Stimulated activated CD4-positive, alpha-beta T cell treated with anti-CD3 and anti-CD28 coated beads, Interleukin-1b, Interleukin-23, amount 100 ng/mL, for 1 hour (primary cell): ENCODE results near the gene TP53TG3D.
"Not testable (repeated sequence)": the region's sequence is repeated elsewhere in the genome, so short reads cannot be mapped to it uniquely, and the experiment has no call there.

Experiments used
- DNase-seq, 2 donors: peaks; one replicate each; pipeline ENCODE4 v3.0.0-alpha.2; 2020; ENCODE audit warnings: low read depth in 2 of 2

Gene TP53TG3D

GRCh38 chr16:32252986-32253385, at the start of gene TP53TG3D:
TSS of gene TP53TG3D (plus strand) at chr16:32253286. CDS start at chr16:32253354, 68 bp downstream.
- DNase-seq: not testable (repeated sequence)

- DNase-seq: peak in 1 of 2 donors; percentile 7
Measured at GRCh38 chr16:32253507-32253906, 421 bp downstream of the TP53TG3D start.

GRCh38 chr16:32261526-32261925, 8.4 kb downstream of the TP53TG3D start:
- DNase-seq: not testable (repeated sequence)

GRCh38 chr16:32263552-32263951, 10.5 kb downstream of the TP53TG3D start:
- DNase-seq: not testable (repeated sequence)

GRCh38 chr16:32281910-32282309, 28.8 kb downstream of the TP53TG3D start:
- DNase-seq: not testable (repeated sequence)

GRCh38 chr16:32283024-32283423, 29.9 kb downstream of the TP53TG3D start:
- not testable (repeated sequence) for DNase-seq

GRCh38 chr16:32283917-32284495, 30.9 kb downstream of the TP53TG3D start:
- DNase-seq: not testable (repeated sequence)

GRCh38 chr16:32284800-32285796, 32.0 kb downstream of the TP53TG3D start:
- DNase-seq: not testable (repeated sequence)

- DNase-seq: not testable (repeated sequence)
Measured at GRCh38 chr16:32286193-32286592, 33.1 kb downstream of the TP53TG3D start.

- not testable (repeated sequence) for DNase-seq
Measured at GRCh38 chr16:32287743-32288142, 34.7 kb downstream of the TP53TG3D start.

GRCh38 chr16:32289197-32289596, 36.1 kb downstream of the TP53TG3D start:
- DNase-seq: not testable (repeated sequence)

GRCh38 chr16:32302776-32303175, 49.7 kb downstream of the TP53TG3D start:
- DNase-seq: not testable (repeated sequence)
